ENCODE measurements around the gene PYM1. TPM values are rescaled to one million over a fixed set of nuclear protein-coding genes. Genes with fewer than 3 reads are reported as not detected.
A peak's percentile ranks its signal among the peaks of the same experiment; 100 is the strongest.
"Not testable (repeated sequence)": the region's sequence is repeated elsewhere in the genome, so short reads cannot be mapped to it uniquely, and the experiment has no call there.

The PYM1 gene
- polyA plus RNA-seq, 1 of the 3 experiments (the other 2 are of a cell fraction) = 36.3 TPM

GRCh38 chr12:55925371-55925770 is 2.3 kb downstream of the PYM1 start:
- Histone ChIP-seq H3K9me3 (no peaks in the 10 kb centered on the region), H3K9me2 (no peaks in the 10 kb centered on the region), H3K27ac (ENCODE audit: low read depth in 2 of 2, low read length in 1 of 2) (peak overlapping the region in 1 of 2 experiments; percentile 94; a peak in 1 of 4 replicates), H3K4me3 (ENCODE audit: low read depth in 2 of 2, low read length in 1 of 2) (peak overlapping the region in 1 of 2 experiments; percentile 90; a peak in 3 of 4 replicates), H3F3A (replicated peaks; ENCODE audit: insufficient read depth) (peaks cover 35% of the 10 kb centered on the region), H3K27me3 (ENCODE audit: insufficient read depth) (no peaks in the 10 kb centered on the region), H3K79me2 (ENCODE audit: insufficient read depth) (peaks cover 84% of the 10 kb centered on the region), H3K4me1 (ENCODE audit: control insufficient read depth in 1 of 2, insufficient read depth in 2 of 2, low read depth in 1 of 2, low read length in 1 of 2) (peaks cover 10 to 20% of the 10 kb centered on the region in 2 experiments; a peak in 3 of 4 replicates), H4K20me1 (ENCODE audit: insufficient read depth) (no peaks in the 10 kb centered on the region), H2AFZ (ENCODE audit: low read depth) (no peak overlapping the region), H3K9ac (peak overlapping the region; percentile 89; the same call in 1 of the 2 replicates), H3K4me2 (peak overlapping the region; percentile 97), H3K36me3 (replicated peaks in 1 of 2; ENCODE audit: control insufficient read depth in 1 of 2, insufficient read depth in 2 of 2, low read length in 1 of 2) (peaks cover 0 to 11% of the 10 kb centered on the region in 2 experiments)
- TF ChIP-seq USF1 (IDR thresholded peaks at IDR 0.05; ENCODE audit: borderline replicate concordance, low read depth) (no peak), RXRA (IDR thresholded peaks at IDR 0.05; ENCODE audit: borderline replicate concordance, low read depth) (no peak), MEF2A (IDR thresholded peaks at IDR 0.05; ENCODE audit: borderline replicate concordance, low read depth) (no peak)
- WGBS (ENCODE audit: low lambda C conversion rate) = 89% methylated on average over 4 of the region's 4 CpGs
- ChIA-PET CTCF (interaction anchor here (1.1 to 6.4 kb wide), 14 partner anchors 8 to 196 kb away, joined by 3 to 51 read pairs (median 8); partner anchors contain the start of genes CD63 and DNAJC14), POLR2A (interaction anchor here (3.2 to 4.2 kb wide), 2 partner anchors 95 to 107 kb away, joined by 18 to 39 read pairs; partner anchors contain the start of genes DNAJC14, ORMDL2 and SARNP)
- no peak for DNase-seq

GRCh38 chr12:55923648-55924047 is 4.0 kb downstream of the PYM1 start:
- H3K9me2 ChIP-seq; H3K4me3 ChIP-seq (ENCODE audit: low read depth in 2 of 2, low read length in 1 of 2); H2AFZ ChIP-seq (ENCODE audit: low read depth); H3K9me3 ChIP-seq; H3K9ac ChIP-seq; DNase-seq; H3K27me3 ChIP-seq (ENCODE audit: insufficient read depth); H3K27ac ChIP-seq (ENCODE audit: low read depth in 2 of 2, low read length in 1 of 2); H4K20me1 ChIP-seq (ENCODE audit: insufficient read depth); H3K4me2 ChIP-seq; POLR2A ChIA-PET; CTCF ChIA-PET: not testable (repeated sequence)
- Histone ChIP-seq H3K36me3 (replicated peaks in 1 of 2; ENCODE audit: control insufficient read depth in 1 of 2, insufficient read depth in 2 of 2, low read length in 1 of 2) (peaks cover 0 to 11% of the 10 kb centered on the region in 2 experiments), H3K79me2 (ENCODE audit: insufficient read depth) (peaks cover 90% of the 10 kb centered on the region), H3K4me1 (ENCODE audit: control insufficient read depth in 1 of 2, insufficient read depth in 2 of 2, low read depth in 1 of 2, low read length in 1 of 2) (peaks cover 10 to 15% of the 10 kb centered on the region in 2 experiments; a peak in 3 of 4 replicates), H3F3A (replicated peaks; ENCODE audit: insufficient read depth) (peaks cover 38% of the 10 kb centered on the region)
- WGBS (ENCODE audit: low lambda C conversion rate) = 97% methylated on average over 9 of the region's 9 CpGs

GRCh38 chr12:55922126-55922525 is 5.6 kb downstream of the PYM1 start:
- H3K4me3 ChIP-seq (ENCODE audit: low read depth in 2 of 2, low read length in 1 of 2) = no peak overlapping the region
- no peak overlapping the region for H3K27ac ChIP-seq (ENCODE audit: low read depth in 2 of 2, low read length in 1 of 2)
- WGBS (ENCODE audit: low lambda C conversion rate) = 100% methylated on average over 3 of the region's 3 CpGs
- POLR2A ChIA-PET = no interaction called here
- H3K9me3 ChIP-seq = no peaks in the 10 kb centered on the region
- peaks cover 10% of the 10 kb centered on the region in 2 experiments; a peak in 3 of 4 replicates for H3K4me1 ChIP-seq (ENCODE audit: control insufficient read depth in 1 of 2, insufficient read depth in 2 of 2, low read depth in 1 of 2, low read length in 1 of 2)
- TF ChIP-seq PBX3 (IDR thresholded peaks at IDR 0.05) = no peak
- TF ChIP-seq RAD21 (IDR thresholded peaks at IDR 0.05; ENCODE audit: low read length) = no peak
- H3K9ac ChIP-seq = no peak overlapping the region
- H2AFZ ChIP-seq (ENCODE audit: low read depth) = no peak overlapping the region
- peaks cover 0 to 11% of the 10 kb centered on the region in 2 experiments for H3K36me3 ChIP-seq (replicated peaks in 1 of 2; ENCODE audit: control insufficient read depth in 1 of 2, insufficient read depth in 2 of 2, low read length in 1 of 2)
- H3F3A ChIP-seq (replicated peaks; ENCODE audit: insufficient read depth) = peaks cover 26% of the 10 kb centered on the region
- H3K79me2 ChIP-seq (ENCODE audit: insufficient read depth) = peaks cover 96% of the 10 kb centered on the region
- H3K9me2 ChIP-seq = no peaks in the 10 kb centered on the region
- DNase-seq = no peak
- H3K4me2 ChIP-seq = no peak overlapping the region
- CTCF ChIA-PET = interaction anchor here (1.0 to 1.2 kb wide), 2 partner anchors 9 to 74 kb away, joined by 3 read pairs; no protein-coding TSS in a partner anchor
- no peaks in the 10 kb centered on the region for H3K27me3 ChIP-seq (ENCODE audit: insufficient read depth)
- no peaks in the 10 kb centered on the region for H4K20me1 ChIP-seq (ENCODE audit: insufficient read depth)

- H3K9me2 ChIP-seq; H3K27me3 ChIP-seq (ENCODE audit: insufficient read depth); H3K9me3 ChIP-seq; CTCF ChIA-PET; POLR2A ChIA-PET; H3K9ac ChIP-seq; H3K4me1 ChIP-seq (ENCODE audit: control insufficient read depth in 1 of 2, insufficient read depth in 2 of 2, low read depth in 1 of 2, low read length in 1 of 2); H3K4me3 ChIP-seq (ENCODE audit: low read depth in 2 of 2, low read length in 1 of 2); H4K20me1 ChIP-seq (ENCODE audit: insufficient read depth); H3K4me2 ChIP-seq; DNase-seq; H2AFZ ChIP-seq (ENCODE audit: low read depth): not testable (repeated sequence)
- H3K27ac ChIP-seq (ENCODE audit: low read depth in 2 of 2, low read length in 1 of 2) = peak overlapping the region in 1 of 2 experiments; percentile 55; a peak in 2 of 4 replicates
- H3K36me3 ChIP-seq (replicated peaks in 1 of 2; ENCODE audit: control insufficient read depth in 1 of 2, insufficient read depth in 2 of 2, low read length in 1 of 2) = peaks cover 4 to 16% of the 10 kb centered on the region in 2 experiments
- WGBS (ENCODE audit: low lambda C conversion rate) = 71% methylated on average over 3 of the region's 3 CpGs
- peaks cover 96% of the 10 kb centered on the region for H3K79me2 ChIP-seq (ENCODE audit: insufficient read depth)
- peaks cover 19% of the 10 kb centered on the region for H3F3A ChIP-seq (replicated peaks; ENCODE audit: insufficient read depth)
Observed at GRCh38 chr12:55919032-55919431, 8.7 kb downstream of the PYM1 start.
